Calu3 (cell line): ENCODE results near the gene KAZN. TPM values are rescaled to one million over a fixed set of nuclear protein-coding genes. Genes with fewer than 3 reads are reported as not detected.

Experiments used
- BruUV-seq: library from RNA; stranded (reverse); fragments of 400-500 nt; replicated peaks from 2 replicates; lab custom pipeline; 2021; lab: Mats Ljungman, UMichigan
- CTCF ChIA-PET: fragments of 300-600 bp; sonication (Branson Sonifier 250); formaldehyde crosslinking; loops from one replicate; lab custom pipeline; 2022; ENCODE audit warnings: antibody characterized with exemption; lab: Charles Lee
- DNase-seq: peaks from one replicate; pipeline ENCODE4 v3.0.0; 2022
- H3K27ac Mint-ChIP-seq: one replicate; pipeline ENCODE4 v1.8.0; 2022; ENCODE audit warnings: mixed read lengths; ENCODE audit not compliant: unreplicated experiment
- H3K27me3 Mint-ChIP-seq: one replicate; pipeline ENCODE4 v1.8.0; 2022; ENCODE audit warnings: mixed read lengths; ENCODE audit not compliant: unreplicated experiment
- H3K36me3 Mint-ChIP-seq: one replicate; pipeline ENCODE4 v1.8.0; 2022; ENCODE audit warnings: mild to moderate bottlenecking, moderate library complexity, mixed read lengths; ENCODE audit not compliant: insufficient read depth, unreplicated experiment
- H3K4me1 Mint-ChIP-seq: one replicate; pipeline ENCODE4 v1.8.0; 2022; ENCODE audit warnings: mild to moderate bottlenecking, low read depth, mixed read lengths; ENCODE audit not compliant: unreplicated experiment
- H3K4me3 Mint-ChIP-seq: one replicate; pipeline ENCODE4 v1.8.0; 2022; ENCODE audit warnings: mild to moderate bottlenecking, low read depth, moderate library complexity, mixed read lengths; ENCODE audit not compliant: unreplicated experiment
- H3K9me3 Mint-ChIP-seq: one replicate; pipeline ENCODE4 v1.8.0; 2022; ENCODE audit warnings: low read depth, mixed read lengths; ENCODE audit not compliant: unreplicated experiment
- intact Hi-C: fragments of 100-400 bp; cut with micrococcal nuclease; formaldehyde crosslinking; loops from one replicate; pipeline ENCODE4 v1.10.0; 2022; ENCODE audit not compliant: unreplicated experiment
- total RNA-seq: library from RNA; stranded (reverse); gene quantifications from 2 replicates; pipeline ENCODE4 v1.2.3, GENCODE V29; 2022
- TF ChIP-seq, protein P1 (sequence below): fragments of 200-600 bp; IDR thresholded peaks from one replicate; pipeline ENCODE4 v1.8.0; 2022; ENCODE audit warnings: antibody characterized with exemption; ENCODE audit not compliant: unreplicated experiment

KAZN gene
- total RNA-seq, 1 experiment from 2014 or later, result 3.6 TPM

DNA sequence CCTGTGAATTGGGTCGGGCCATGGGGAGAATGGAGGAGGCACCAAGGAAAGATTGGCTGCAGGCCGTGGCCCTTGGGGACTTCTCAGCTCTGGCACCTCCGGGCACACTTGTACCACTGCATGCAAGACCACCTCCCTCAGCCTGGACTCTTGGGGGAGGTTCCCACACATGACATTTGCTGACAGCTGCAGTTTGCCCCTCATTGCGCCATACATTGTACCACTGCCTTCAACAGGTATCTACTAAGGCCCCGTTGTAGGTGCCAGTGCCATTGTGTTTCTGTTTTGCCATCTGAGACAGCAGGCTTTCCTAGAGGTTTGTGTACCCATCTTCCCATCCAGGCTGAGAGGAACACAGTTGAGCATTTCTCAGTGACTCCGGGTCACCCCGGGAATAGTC, 395.7 kb downstream of the KAZN start:
- CTCF ChIA-PET, result no interaction called here
- TF ChIP-seq, protein P1, sequence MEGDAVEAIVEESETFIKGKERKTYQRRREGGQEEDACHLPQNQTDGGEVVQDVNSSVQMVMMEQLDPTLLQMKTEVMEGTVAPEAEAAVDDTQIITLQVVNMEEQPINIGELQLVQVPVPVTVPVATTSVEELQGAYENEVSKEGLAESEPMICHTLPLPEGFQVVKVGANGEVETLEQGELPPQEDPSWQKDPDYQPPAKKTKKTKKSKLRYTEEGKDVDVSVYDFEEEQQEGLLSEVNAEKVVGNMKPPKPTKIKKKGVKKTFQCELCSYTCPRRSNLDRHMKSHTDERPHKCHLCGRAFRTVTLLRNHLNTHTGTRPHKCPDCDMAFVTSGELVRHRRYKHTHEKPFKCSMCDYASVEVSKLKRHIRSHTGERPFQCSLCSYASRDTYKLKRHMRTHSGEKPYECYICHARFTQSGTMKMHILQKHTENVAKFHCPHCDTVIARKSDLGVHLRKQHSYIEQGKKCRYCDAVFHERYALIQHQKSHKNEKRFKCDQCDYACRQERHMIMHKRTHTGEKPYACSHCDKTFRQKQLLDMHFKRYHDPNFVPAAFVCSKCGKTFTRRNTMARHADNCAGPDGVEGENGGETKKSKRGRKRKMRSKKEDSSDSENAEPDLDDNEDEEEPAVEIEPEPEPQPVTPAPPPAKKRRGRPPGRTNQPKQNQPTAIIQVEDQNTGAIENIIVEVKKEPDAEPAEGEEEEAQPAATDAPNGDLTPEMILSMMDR, result no peak
- BruUV-seq, result no TSS peak
- Mint-ChIP-seq H3K4me1 (no peaks in the 10 kb centered on the region), H3K9me3 (no peaks in the 10 kb centered on the region), H3K36me3 (no peaks in the 10 kb centered on the region), H3K27me3 (no peaks in the 10 kb centered on the region), H3K27ac (no peak overlapping the region), H3K4me3 (no peak overlapping the region)
- intact Hi-C loops, result no loop called here
- no peak for DNase-seq

DNA sequence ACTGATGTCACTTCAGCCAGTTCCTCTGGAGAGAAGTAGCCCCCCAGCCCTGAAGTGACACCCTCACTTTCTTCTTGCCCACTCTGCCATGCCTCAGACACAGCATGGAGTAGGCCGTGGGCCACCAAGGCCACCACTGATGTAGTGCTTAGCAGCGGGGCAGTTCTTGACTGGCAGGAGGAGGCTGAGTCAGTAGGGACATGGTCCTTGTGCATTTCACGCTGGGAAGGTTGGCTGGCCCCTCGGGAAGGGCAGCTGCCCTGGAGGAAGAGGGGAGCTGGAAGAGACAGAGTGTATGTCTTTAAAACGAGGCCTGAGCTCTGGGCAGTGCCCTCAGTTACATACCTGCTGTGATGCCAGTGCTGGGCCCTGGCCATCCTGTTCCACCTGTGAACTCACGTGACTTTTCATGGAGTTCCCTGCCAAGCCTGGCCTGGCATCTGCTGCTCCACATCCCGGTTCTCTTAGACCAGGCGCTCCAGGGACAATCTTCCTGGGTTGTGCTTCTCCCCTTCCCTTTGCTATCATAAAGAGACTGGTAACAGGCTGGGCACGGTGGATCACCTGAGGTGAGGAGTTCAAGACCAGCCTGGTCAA, 396.5 kb downstream of the KAZN start:
- Mint-ChIP-seq H3K27me3 (no peaks in the 10 kb centered on the region), H3K36me3 (no peaks in the 10 kb centered on the region), H3K4me1 (no peaks in the 10 kb centered on the region), H3K9me3 (no peaks in the 10 kb centered on the region), H3K27ac (no peak overlapping the region), H3K4me3 (no peak overlapping the region)
- intact Hi-C loops, result no loop called here
- TF ChIP-seq, protein P1, result no peak
- CTCF ChIA-PET, result no interaction called here
- BruUV-seq, result no TSS peak
- no peak for DNase-seq

DNA sequence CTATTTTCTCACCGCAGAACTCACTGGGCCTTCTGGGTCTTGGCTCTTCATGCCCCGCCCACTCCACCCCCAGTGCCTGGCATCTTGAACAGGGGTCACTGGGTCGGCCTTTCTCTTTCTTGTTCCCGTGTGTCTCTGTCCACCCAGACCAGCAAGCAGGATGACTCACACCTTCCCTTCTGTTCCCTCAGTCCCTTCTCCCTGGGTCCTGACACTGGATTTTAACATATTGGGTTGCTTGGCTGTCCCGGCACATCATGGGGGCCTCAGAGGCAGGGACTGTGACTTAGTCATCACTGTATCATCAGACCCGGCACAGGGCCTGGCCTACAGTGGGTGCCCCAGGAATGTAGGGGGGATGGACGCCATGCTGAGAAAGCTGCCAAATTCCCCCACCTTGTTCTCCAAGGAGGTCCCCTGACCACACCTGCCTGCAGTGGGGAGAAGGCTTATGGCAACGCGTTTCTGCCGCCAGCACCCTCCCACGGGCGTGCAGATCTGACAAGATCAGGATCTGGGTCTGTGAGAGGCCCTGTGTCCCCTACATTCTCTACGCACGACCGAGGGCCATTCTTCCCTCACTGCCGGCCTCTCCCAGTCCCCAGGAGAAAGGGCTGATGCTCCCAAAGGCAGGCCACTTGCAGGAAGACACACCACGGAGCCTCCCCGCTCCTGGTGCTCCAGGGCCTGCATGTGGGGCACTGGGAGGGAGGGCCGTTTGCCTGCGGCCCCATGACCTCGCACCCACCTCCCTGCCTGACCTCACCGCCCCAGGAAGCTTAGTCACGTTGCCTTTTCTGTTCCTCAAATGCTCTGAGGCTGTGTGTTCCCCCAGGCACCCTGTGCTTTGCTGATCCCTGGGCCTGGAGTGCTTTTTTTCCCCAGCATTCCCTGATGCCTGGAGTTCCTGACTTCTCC, 397.9 kb downstream of the KAZN start:
- TF ChIP-seq, protein P1, result no peak
- Mint-ChIP-seq H3K27me3 (no peaks in the 10 kb centered on the region), H3K4me3 (no peak overlapping the region), H3K36me3 (no peaks in the 10 kb centered on the region), H3K27ac (no peak overlapping the region), H3K4me1 (no peaks in the 10 kb centered on the region), H3K9me3 (no peaks in the 10 kb centered on the region)
- CTCF ChIA-PET, result no interaction called here
- no TSS peak for BruUV-seq
- intact Hi-C loops, result no loop called here
- DNase-seq, result no peak

DNA sequence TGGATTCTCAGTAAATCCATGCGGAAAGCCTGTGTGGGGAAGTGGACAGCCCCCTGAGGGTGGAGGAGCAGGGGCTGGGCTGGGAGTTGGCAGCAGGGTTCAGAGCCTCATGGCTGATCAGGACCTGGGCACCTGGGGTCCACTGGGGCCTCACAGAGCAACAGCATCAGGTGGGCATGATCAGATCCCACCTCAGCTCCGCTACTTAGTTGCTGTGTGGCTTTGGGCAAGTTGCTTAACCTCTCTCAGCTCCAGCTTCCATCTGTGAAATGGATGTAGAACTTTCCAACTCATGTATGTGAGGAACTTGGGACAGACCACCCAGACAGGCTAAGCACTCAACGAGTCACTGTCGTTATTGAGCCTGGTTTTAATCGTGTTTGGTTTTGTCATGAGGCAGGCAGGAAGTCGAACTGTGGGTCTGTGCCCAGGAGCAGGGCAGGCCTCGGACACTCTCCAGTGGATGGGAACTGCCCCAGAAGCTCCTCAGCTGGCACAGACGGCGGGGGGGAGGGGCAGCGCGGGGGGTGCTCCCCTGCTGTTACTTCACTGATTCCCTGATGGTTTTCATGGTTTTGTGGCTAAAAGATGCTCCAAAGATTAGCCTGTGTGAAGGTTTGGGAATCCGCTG, 399.3 kb downstream of the KAZN start:
- Mint-ChIP-seq H3K27me3 (no peaks in the 10 kb centered on the region), H3K4me3 (no peak overlapping the region), H3K9me3 (no peaks in the 10 kb centered on the region), H3K4me1 (no peaks in the 10 kb centered on the region), H3K27ac (no peak overlapping the region), H3K36me3 (no peaks in the 10 kb centered on the region)
- TF ChIP-seq, protein P1, result no peak
- BruUV-seq, result no TSS peak
- intact Hi-C loops, result no loop called here
- no peak for DNase-seq
- CTCF ChIA-PET, result no interaction called here
